OCI-LY7 (cell line): ENCODE measurements around the gene KBTBD8.

ENCODE experiments used
- CTCF ChIP-seq: fragments of 200-600 bp; sonication (generic); conservative IDR thresholded peaks from 2 replicates; pipeline ENCODE4 v1.5.1; 2014; ENCODE audit warnings: mild to moderate bottlenecking, antibody characterized with exemption, low read length, moderate library complexity, mixed read lengths
- EZH2phosphoT487 ChIP-seq: fragments of 200-600 bp; sonication (generic); IDR thresholded peaks from 2 replicates; pipeline ENCODE4 v1.6.1; 2018; ENCODE audit warnings: low read depth, borderline replicate concordance, mild to moderate bottlenecking, mixed run types, antibody characterized with exemption, low read length, moderate library complexity, mixed read lengths

GRCh38 chr3:66952357-66952756 lies 45.8 kb upstream of the KBTBD8 start:
- TF ChIP-seq CTCF, result no peak
- no peak for TF ChIP-seq EZH2phosphoT487
